Measurements from ENCODE around the gene RCBTB1.
"Not testable (repeated sequence)": the region's sequence is repeated elsewhere in the genome, so short reads cannot be mapped to it uniquely, and the experiment has no call there.

Gene RCBTB1

GRCh38 chr13:49579501-49579900 is 5.9 kb downstream of the RCBTB1 start:
- Histone ChIP-seq H3K4me1 (ENCODE audit: control insufficient read depth, insufficient read depth, low read length, unreplicated experiment) (peaks cover 8% of the 10 kb centered on the region), H3K36me3 (ENCODE audit: insufficient read depth, low read length) (no peaks in the 10 kb centered on the region; the same call in 1 of the 2 replicates), H2AFZ (ENCODE audit: low read length, unreplicated experiment) (no peak overlapping the region), H3K4me3 (ENCODE audit: low read depth, low read length) (no peak overlapping the region), H3K27me3 (ENCODE audit: insufficient read depth, low read length) (no peaks in the 10 kb centered on the region), H3K79me2 (ENCODE audit: control insufficient read depth, insufficient read depth, low read length, unreplicated experiment) (peaks cover 18% of the 10 kb centered on the region), H3K27ac (ENCODE audit: low read depth, low read length) (no peak overlapping the region)

GRCh38 chr13:49571299-49572240 is 13.8 kb downstream of the RCBTB1 start:
- peaks cover 7% of the 10 kb centered on the region; the same call in 1 of the 2 replicates for H3K36me3 ChIP-seq (ENCODE audit: insufficient read depth, low read length)

GRCh38 chr13:49569993-49570689 is 15.2 kb downstream of the RCBTB1 start:
- Histone ChIP-seq H3K36me3 (ENCODE audit: insufficient read depth, low read length) (peaks cover 12% of the 10 kb centered on the region; the same call in 1 of the 2 replicates), H2AFZ (ENCODE audit: low read length, unreplicated experiment) (no peak overlapping the region), H3K4me1 (ENCODE audit: control insufficient read depth, insufficient read depth, low read length, unreplicated experiment) (peaks cover 5% of the 10 kb centered on the region), H3K27me3 (ENCODE audit: insufficient read depth, low read length) (no peaks in the 10 kb centered on the region), H3K79me2 (ENCODE audit: control insufficient read depth, insufficient read depth, low read length, unreplicated experiment) (peaks cover 2% of the 10 kb centered on the region), H3K4me3 (ENCODE audit: low read depth, low read length) (no peak overlapping the region), H3K27ac (ENCODE audit: low read depth, low read length) (no peak overlapping the region)

More at GRCh38 chr13:49571299-49572240, 13.8 kb downstream of the RCBTB1 start:
- Histone ChIP-seq H2AFZ (ENCODE audit: low read length, unreplicated experiment) (no peak overlapping the region), H3K79me2 (ENCODE audit: control insufficient read depth, insufficient read depth, low read length, unreplicated experiment) (peaks cover 2% of the 10 kb centered on the region), H3K4me1 (ENCODE audit: control insufficient read depth, insufficient read depth, low read length, unreplicated experiment) (peaks cover 5% of the 10 kb centered on the region), H3K27me3 (ENCODE audit: insufficient read depth, low read length) (no peaks in the 10 kb centered on the region), H3K4me3 (ENCODE audit: low read depth, low read length) (no peak overlapping the region), H3K27ac (ENCODE audit: low read depth, low read length) (no peak overlapping the region)

- H3K27ac ChIP-seq (ENCODE audit: low read depth, low read length): no peak overlapping the region
- H3K27me3 ChIP-seq (ENCODE audit: insufficient read depth, low read length): no peaks in the 10 kb centered on the region
- no peak overlapping the region for H3K4me3 ChIP-seq (ENCODE audit: low read depth, low read length)
- H2AFZ ChIP-seq (ENCODE audit: low read length, unreplicated experiment): no peak overlapping the region
- no peaks in the 10 kb centered on the region for H3K79me2 ChIP-seq (ENCODE audit: control insufficient read depth, insufficient read depth, low read length, unreplicated experiment)
- peaks cover 12% of the 10 kb centered on the region; the same call in 1 of the 2 replicates for H3K36me3 ChIP-seq (ENCODE audit: insufficient read depth, low read length)
- H3K4me1 ChIP-seq (ENCODE audit: control insufficient read depth, insufficient read depth, low read length, unreplicated experiment): peaks cover 5% of the 10 kb centered on the region
Measured at GRCh38 chr13:49567491-49567890, 17.9 kb downstream of the RCBTB1 start.

GRCh38 chr13:49566461-49566860 is 18.9 kb downstream of the RCBTB1 start:
- no peaks in the 10 kb centered on the region for H3K79me2 ChIP-seq (ENCODE audit: control insufficient read depth, insufficient read depth, low read length, unreplicated experiment)
- H3K36me3 ChIP-seq (ENCODE audit: insufficient read depth, low read length): peaks cover 12% of the 10 kb centered on the region; the same call in 1 of the 2 replicates
- no peak overlapping the region for H2AFZ ChIP-seq (ENCODE audit: low read length, unreplicated experiment)
- H3K4me3 ChIP-seq (ENCODE audit: low read depth, low read length): no peak overlapping the region
- H3K27ac ChIP-seq (ENCODE audit: low read depth, low read length): no peak overlapping the region
- H3K27me3 ChIP-seq (ENCODE audit: insufficient read depth, low read length): no peaks in the 10 kb centered on the region
- peaks cover 5% of the 10 kb centered on the region for H3K4me1 ChIP-seq (ENCODE audit: control insufficient read depth, insufficient read depth, low read length, unreplicated experiment)

- H3K4me1 ChIP-seq (ENCODE audit: control insufficient read depth, insufficient read depth, low read length, unreplicated experiment); H3K27me3 ChIP-seq (ENCODE audit: insufficient read depth, low read length); H3K27ac ChIP-seq (ENCODE audit: low read depth, low read length); H3K79me2 ChIP-seq (ENCODE audit: control insufficient read depth, insufficient read depth, low read length, unreplicated experiment); H3K4me3 ChIP-seq (ENCODE audit: low read depth, low read length); H2AFZ ChIP-seq (ENCODE audit: low read length, unreplicated experiment): not testable (repeated sequence)
- H3K36me3 ChIP-seq (ENCODE audit: insufficient read depth, low read length): peaks cover 12% of the 10 kb centered on the region; the same call in 1 of the 2 replicates
Measured at GRCh38 chr13:49565461-49565860, 19.9 kb downstream of the RCBTB1 start.

GRCh38 chr13:49563516-49563915 is 21.8 kb downstream of the RCBTB1 start:
- Histone ChIP-seq H3K79me2 (ENCODE audit: control insufficient read depth, insufficient read depth, low read length, unreplicated experiment) (no peaks in the 10 kb centered on the region), H3K27ac (ENCODE audit: low read depth, low read length) (no peak overlapping the region), H3K4me1 (ENCODE audit: control insufficient read depth, insufficient read depth, low read length, unreplicated experiment) (no peaks in the 10 kb centered on the region), H3K27me3 (ENCODE audit: insufficient read depth, low read length) (no peaks in the 10 kb centered on the region), H2AFZ (ENCODE audit: low read length, unreplicated experiment) (no peak overlapping the region), H3K36me3 (ENCODE audit: insufficient read depth, low read length) (peaks cover 15% of the 10 kb centered on the region), H3K4me3 (ENCODE audit: low read depth, low read length) (no peak overlapping the region)

- no peak overlapping the region for H3K4me3 ChIP-seq (ENCODE audit: low read depth, low read length)
- no peaks in the 10 kb centered on the region for H3K27me3 ChIP-seq (ENCODE audit: insufficient read depth, low read length)
- H3K27ac ChIP-seq (ENCODE audit: low read depth, low read length): no peak overlapping the region
- peaks cover 7% of the 10 kb centered on the region for H3K36me3 ChIP-seq (ENCODE audit: insufficient read depth, low read length)
- no peaks in the 10 kb centered on the region for H3K4me1 ChIP-seq (ENCODE audit: control insufficient read depth, insufficient read depth, low read length, unreplicated experiment)
- no peaks in the 10 kb centered on the region for H3K79me2 ChIP-seq (ENCODE audit: control insufficient read depth, insufficient read depth, low read length, unreplicated experiment)
- no peak overlapping the region for H2AFZ ChIP-seq (ENCODE audit: low read length, unreplicated experiment)
Measured at GRCh38 chr13:49561062-49561410, 24.3 kb downstream of the RCBTB1 start.

- Histone ChIP-seq H3K27me3 (ENCODE audit: insufficient read depth, low read length) (no peaks in the 10 kb centered on the region), H3K4me3 (ENCODE audit: low read depth, low read length) (no peak overlapping the region), H2AFZ (ENCODE audit: low read length, unreplicated experiment) (no peak overlapping the region), H3K27ac (ENCODE audit: low read depth, low read length) (no peak overlapping the region), H3K4me1 (ENCODE audit: control insufficient read depth, insufficient read depth, low read length, unreplicated experiment) (no peaks in the 10 kb centered on the region), H3K36me3 (ENCODE audit: insufficient read depth, low read length) (peaks cover 7% of the 10 kb centered on the region), H3K79me2 (ENCODE audit: control insufficient read depth, insufficient read depth, low read length, unreplicated experiment) (no peaks in the 10 kb centered on the region)
Measured at GRCh38 chr13:49560270-49561061, 24.9 kb downstream of the RCBTB1 start.

- Histone ChIP-seq H3K79me2 (ENCODE audit: control insufficient read depth, insufficient read depth, low read length, unreplicated experiment) (no peaks in the 10 kb centered on the region), H3K4me1 (ENCODE audit: control insufficient read depth, insufficient read depth, low read length, unreplicated experiment) (no peaks in the 10 kb centered on the region), H3K27ac (ENCODE audit: low read depth, low read length) (no peak overlapping the region), H3K27me3 (ENCODE audit: insufficient read depth, low read length) (no peaks in the 10 kb centered on the region), H3K4me3 (ENCODE audit: low read depth, low read length) (no peak overlapping the region), H3K36me3 (ENCODE audit: insufficient read depth, low read length) (peaks cover 7% of the 10 kb centered on the region), H2AFZ (ENCODE audit: low read length, unreplicated experiment) (no peak overlapping the region)
Measured at GRCh38 chr13:49559006-49559405, 26.4 kb downstream of the RCBTB1 start.
